CD1c-positive myeloid dendritic cell (primary cell): ENCODE data around the gene CCR5AS.

Source experiments
- DNase-seq: peaks from one replicate; pipeline ENCODE4 v3.0.0-alpha.2; 2016; ENCODE audit errors: extremely low spot score

The CCR5AS gene

DNA sequence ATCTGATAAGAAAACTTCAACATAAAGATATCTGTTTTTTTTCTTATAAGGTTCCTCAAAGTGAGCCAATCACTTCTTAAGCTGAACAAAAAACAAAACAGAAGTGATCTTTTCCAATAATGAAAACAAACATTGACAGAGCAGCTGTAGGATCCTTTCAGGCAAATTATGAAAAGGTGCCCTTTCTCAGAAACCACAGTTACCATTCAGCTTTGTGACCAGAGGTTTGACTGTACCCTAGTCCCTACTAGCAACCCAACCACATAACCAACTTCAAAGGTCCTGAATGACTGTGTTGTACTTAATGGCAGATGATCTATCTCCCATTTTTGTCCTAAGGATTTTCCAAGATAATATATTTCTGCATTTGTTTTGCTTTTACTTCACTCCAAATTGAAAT is 92.3 kb downstream of the CCR5AS start:
- peak; percentile 69 for DNase-seq
